Pancreas (tissue), 10 donors: ENCODE results near the gene HRH3. TPM values are rescaled to one million over a fixed set of nuclear protein-coding genes. Genes with fewer than 3 reads are reported as not detected.

Experiments used
- ATAC-seq, 4 donors: fragments of 200-7000 bp; cut with Tn5 transposase; one replicate each; pipeline versions ENCODE4 v1.8.0 to v1.9.1; 2020; ENCODE audit warnings: mild to moderate bottlenecking in 4 of 4, moderate library complexity in 4 of 4
- DNase-seq, 6 donors: peaks; one replicate each; pipeline ENCODE4 v3.0.0-alpha.2; 2020
- FAIRE-seq: peaks from 2 replicates; lab custom pipeline; 2012; peaks lifted over from hg19 to GRCh38; lab: Jason Lieb, UNC
- H3K27ac ChIP-seq, 4 donors: fragments of 200-600 bp; sonication (generic); 1 replicate in 3 of 4; 2 replicates in 1 of 4; pipeline versions ENCODE4 v1.5.0 to v1.8.0; 2020
- H3K27me3 ChIP-seq, 4 donors: fragments of 200-600 bp; one replicate each; pipeline ENCODE4 v1.8.0; 2021
- H3K36me3 ChIP-seq, 3 donors: fragments of 200-600 bp; sonication (generic) in 1 of 3; one replicate each; pipeline versions ENCODE4 v1.5.0 to v1.8.0; 2020 to 2021
- H3K4me1 ChIP-seq, 3 donors: fragments of 200-600 bp; one replicate each; pipeline ENCODE4 v1.8.0; 2021
- H3K4me3 ChIP-seq, 4 donors: fragments of 200-600 bp; sonication (generic) in 2 of 4; one replicate each; pipeline versions ENCODE4 v1.5.0 to v1.8.0; 2020 to 2021
- H3K9me3 ChIP-seq, 4 donors: fragments of 200-600 bp; one replicate each; pipeline ENCODE4 v1.8.0; 2021
- CTCF ChIP-seq, 4 donors: fragments of 200-600 bp; sonication (generic) in 3 of 4; IDR thresholded peaks; one replicate each; pipeline versions ENCODE4 v1.5.0 to v1.8.0; 2021; ENCODE audit warnings: antibody characterized with exemption in 4 of 4
- WGBS, 2 donors: extraction: QIAGEN DNeasy Blood & Tissue Kit; methylation state at CpG; one replicate each; pipeline ENCODE4 v1.1.7; 2013; 5-methylcytosine and 5-hydroxymethylcytosine counted together
- intact Hi-C, 3 donors: fragments of 100-400 bp; cut with DNase I; formaldehyde crosslinking; loops; one replicate each; pipeline versions ENCODE4 v1.11.1 to v1.14.2; 2022
- polyA plus RNA-seq, 2 donors: library from polyadenylated mRNA; stranded (reverse); fragments of 200-250 nt; gene quantifications; one replicate each; pipeline ENCODE4 v1.2.3, GENCODE V29; 2013
- total RNA-seq, 6 donors: library from RNA; stranded (reverse); fragmentation: NEBNext Ultra II Directional in 4 of 6; extraction: Animal tissue kit (Norgen Biotek cat#: 25700) in 4 of 6; gene quantifications; one replicate each; pipeline versions ENCODE4 v1.2.1 to v1.2.4, GENCODE V29; 2021 to 2023
- donor health status: healthy with polysubstance abuse.
- donor health status: DM: no; HTN: no; CAD: no; lungs with moderate emphysema.
- donor health status: DM: no; HTN: no; CAD: no.
- donor health status: control.
- donor health status: control.
- donor health status: Bipolar disorder and iron deficiency.
- donor health status: DM: yes; HTN: yes; CAD: no.
- donor health status: DM: no; HTN: no; CAD: no.
- donor health status: DM: no; HTN: no; CAD: no.
- donor health status: DM: yes; HTN: yes; CAD: no.

HRH3 gene
- total and polyA plus RNA-seq, 8 donors = 0.02 to 0.08 (median 0.04) TPM; not detected in 5

DNA sequence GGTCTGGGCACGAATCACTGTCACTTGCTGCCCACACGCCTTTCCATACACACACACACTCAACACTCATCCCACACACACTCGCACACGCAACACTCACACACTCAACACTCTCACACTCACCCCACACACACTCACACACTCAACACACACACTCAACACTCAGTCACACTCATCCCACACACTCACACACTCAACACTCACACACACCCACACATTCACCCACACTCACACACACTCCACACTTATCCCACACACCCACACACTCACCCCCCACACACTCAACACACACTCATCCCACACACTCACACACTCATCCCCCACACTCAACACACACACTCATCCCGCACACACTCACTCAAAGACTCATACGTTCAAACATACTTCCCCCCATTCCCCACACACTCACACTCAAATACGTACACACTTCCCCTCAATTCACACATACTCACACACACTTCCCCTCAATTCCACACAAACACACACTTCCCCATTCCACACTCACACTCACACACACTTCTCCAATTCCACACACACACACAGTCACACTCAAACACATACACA, 9.0 kb upstream of the HRH3 start:
- no peak for FAIRE-seq
- 89 to 90% methylated on average over 7 of the region's 7 CpGs for WGBS, 2 donors
- TF ChIP-seq CTCF (IDR thresholded peaks at IDR 0.05) = no peak
- Histone ChIP-seq H3K27ac (no peak overlapping the region), H3K4me3 (no peak overlapping the region), H3K36me3 (no peaks in the 10 kb centered on the region), H3K27me3 (no peaks in the 10 kb centered on the region), H3K4me1 (peaks cover 0 to 9% (median 6%) of the 10 kb centered on the region in 3 donors), H3K9me3 (no peaks in the 10 kb centered on the region)
- no peak for ATAC-seq
- intact Hi-C loops = no loop called here
- DNase-seq = no peak

GRCh38 chr20:62227977-62228958, 8.2 kb upstream of the HRH3 start:
- no peaks in the 10 kb centered on the region for H3K36me3 ChIP-seq
- WGBS, 2 donors = 38 to 39% methylated on average over 36 to 37 of the region's 37 CpGs
- peaks cover 0 to 9% (median 6%) of the 10 kb centered on the region in 3 donors for H3K4me1 ChIP-seq
- FAIRE-seq (no peak), ATAC-seq (peak; percentile 87 to 96 (median 92)), DNase-seq (peak in 5 of 6 donors; percentile 70 to 93 (median 86))
- H3K27me3 ChIP-seq = no peaks in the 10 kb centered on the region
- intact Hi-C loops = no loop called here
- no peak for TF ChIP-seq CTCF (IDR thresholded peaks at IDR 0.05)
- peak overlapping the region in 2 of 4 donors; percentile 30 to 49 for H3K27ac ChIP-seq
- no peaks in the 10 kb centered on the region for H3K9me3 ChIP-seq
- no peak overlapping the region for H3K4me3 ChIP-seq

DNA sequence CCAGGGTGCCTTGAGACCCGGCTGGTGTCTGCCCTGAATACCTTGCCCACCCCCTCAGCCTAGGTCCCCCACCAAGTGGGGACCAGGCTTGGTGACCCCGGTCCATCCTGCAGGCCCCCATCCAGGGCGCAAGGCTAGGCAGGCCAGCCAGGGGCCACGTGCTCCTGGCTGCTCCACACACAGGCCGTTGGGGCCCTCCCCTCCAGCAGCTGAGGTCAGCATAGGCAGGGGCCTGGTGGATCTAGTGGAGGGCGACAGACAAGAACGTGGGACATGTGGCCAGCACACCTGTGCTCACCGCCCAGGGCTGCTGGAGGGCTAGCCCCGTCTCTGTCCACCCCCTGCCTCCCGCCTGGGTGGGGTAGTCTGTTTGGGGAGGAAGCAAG, 7.5 kb upstream of the HRH3 start:
- TF ChIP-seq CTCF (IDR thresholded peaks at IDR 0.05) = no peak
- Histone ChIP-seq H3K27me3 (no peaks in the 10 kb centered on the region), H3K27ac (peak overlapping the region in 2 of 4 donors; percentile 30 to 49), H3K36me3 (no peaks in the 10 kb centered on the region), H3K4me3 (no peak overlapping the region), H3K4me1 (peaks cover 0 to 9% (median 6%) of the 10 kb centered on the region in 3 donors), H3K9me3 (no peaks in the 10 kb centered on the region)
- DNase-seq = peak in 2 of 6 donors; percentile 37 to 56
- no peak for FAIRE-seq
- peak; percentile 44 to 62 (median 48) for ATAC-seq
- WGBS, 2 donors = 31 to 42% methylated on average over 9 to 10 of the region's 10 CpGs
- intact Hi-C loops = no loop called here

- TF ChIP-seq CTCF (IDR thresholded peaks at IDR 0.05) = no peak
- DNase-seq = peak in 1 of 6 donors; percentile 81
- H3K27me3 ChIP-seq = no peaks in the 10 kb centered on the region
Observed at GRCh38 chr20:62226707-62227590, 6.9 kb upstream of the HRH3 start.

More at GRCh38 chr20:62226707-62227590, 6.9 kb upstream of the HRH3 start:
- no peak for ATAC-seq
- no peak for FAIRE-seq
- Histone ChIP-seq H3K9me3 (no peaks in the 10 kb centered on the region), H3K36me3 (no peaks in the 10 kb centered on the region), H3K4me1 (peaks cover 0 to 9% (median 6%) of the 10 kb centered on the region in 3 donors), H3K4me3 (no peak overlapping the region), H3K27ac (peak overlapping the region in 1 of 4 donors; percentile 49)
- 78 to 88% methylated on average over 24 of the region's 24 CpGs for WGBS, 2 donors
- intact Hi-C loops = no loop called here
